Measurements from ENCODE around the gene LTO1. TPM values are rescaled to one million over a fixed set of nuclear protein-coding genes. Genes with fewer than 3 reads are reported as not detected.

Gene LTO1
- polyA plus RNA-seq, 1 donor (not counting 4 experiments of a cell fraction or from before 2014, with no cell fraction given): 24.3 TPM

GRCh38 chr11:69649576-69649900 is 25.6 kb downstream of the LTO1 start:
- H3K27ac ChIP-seq (ENCODE audit: control insufficient read depth, insufficient read depth, low read length): no peak overlapping the region
- H3K9ac ChIP-seq (ENCODE audit: control insufficient read depth, extremely low read depth, insufficient read depth, low read length): no peak overlapping the region
- no peak overlapping the region for H2AFZ ChIP-seq (ENCODE audit: control insufficient read depth, low read length)
- no peak overlapping the region for H3K4me2 ChIP-seq (ENCODE audit: control insufficient read depth, extremely low read depth, insufficient read depth, low read depth, low read length)
- H3K9me1 ChIP-seq (ENCODE audit: control insufficient read depth, extremely low read depth, insufficient read depth, low read length): peaks cover 2% of the 10 kb centered on the region
- peaks cover 37% of the 10 kb centered on the region for H3K79me2 ChIP-seq (ENCODE audit: control insufficient read depth, insufficient read depth, low read length)
- H3K27me3 ChIP-seq (ENCODE audit: control insufficient read depth, extremely low read depth, insufficient read depth, low read length): no peaks in the 10 kb centered on the region
- no peak for DNase-seq (ENCODE audit: low read depth, low spot score)
- FAIRE-seq: no peak
- no peaks in the 10 kb centered on the region for H3K4me1 ChIP-seq (ENCODE audit: control insufficient read depth, extremely low read depth, insufficient read depth, low read length)
- TF ChIP-seq CTCF (optimal IDR thresholded peaks at IDR 0.05 in 1 of 3, IDR thresholded peaks at IDR 0.05 in 1 of 3, conservative IDR thresholded peaks at IDR 0.05 in 1 of 3; ENCODE audit: extremely low read depth in 1 of 3, insufficient read depth in 2 of 3, low read length in 3 of 3) (no peak), EZH2 (IDR thresholded peaks at IDR 0.05; ENCODE audit: low read length) (no peak)
- no peak overlapping the region for H3K4me3 ChIP-seq (ENCODE audit: control insufficient read depth in 2 of 3, extremely low read depth in 1 of 3, insufficient read depth in 2 of 3, low read depth in 1 of 3, low read length in 3 of 3)
- dilution Hi-C loops (cut with MboI; ENCODE audit: extremely low pct_ligation_motif_present, low sequenced_read_pairs): no loop called here
- H3K9me3 ChIP-seq (ENCODE audit: control insufficient read depth, low read depth, low read length): no peaks in the 10 kb centered on the region
- peaks cover 24% of the 10 kb centered on the region for H4K20me1 ChIP-seq (ENCODE audit: control insufficient read depth, extremely low read depth, insufficient read depth, low read length)
- H3K36me3 ChIP-seq (ENCODE audit: control insufficient read depth in 2 of 2, extremely low read depth in 1 of 2, insufficient read depth in 2 of 2, low read length in 2 of 2): peaks cover 46 to 47% of the 10 kb centered on the region in 2 experiments

GRCh38 chr11:69648679-69649575 is 26.2 kb downstream of the LTO1 start:
- Histone ChIP-seq H3K9ac (ENCODE audit: control insufficient read depth, extremely low read depth, insufficient read depth, low read length) (no peak overlapping the region), H3K4me2 (ENCODE audit: control insufficient read depth, extremely low read depth, insufficient read depth, low read depth, low read length) (no peak overlapping the region), H3K27ac (ENCODE audit: control insufficient read depth, insufficient read depth, low read length) (no peak overlapping the region), H3K79me2 (ENCODE audit: control insufficient read depth, insufficient read depth, low read length) (peaks cover 43% of the 10 kb centered on the region), H4K20me1 (ENCODE audit: control insufficient read depth, extremely low read depth, insufficient read depth, low read length) (peaks cover 30% of the 10 kb centered on the region), H3K4me1 (ENCODE audit: control insufficient read depth, extremely low read depth, insufficient read depth, low read length) (peaks cover 3% of the 10 kb centered on the region), H3K9me1 (ENCODE audit: control insufficient read depth, extremely low read depth, insufficient read depth, low read length) (peaks cover 2% of the 10 kb centered on the region), H3K36me3 (ENCODE audit: control insufficient read depth in 2 of 2, extremely low read depth in 1 of 2, insufficient read depth in 2 of 2, low read length in 2 of 2) (peaks cover 51 to 52% of the 10 kb centered on the region in 2 experiments), H3K9me3 (ENCODE audit: control insufficient read depth, low read depth, low read length) (no peaks in the 10 kb centered on the region), H3K4me3 (ENCODE audit: control insufficient read depth in 2 of 3, extremely low read depth in 1 of 3, insufficient read depth in 2 of 3, low read depth in 1 of 3, low read length in 3 of 3) (no peak overlapping the region), H2AFZ (ENCODE audit: control insufficient read depth, low read length) (no peak overlapping the region), H3K27me3 (ENCODE audit: control insufficient read depth, extremely low read depth, insufficient read depth, low read length) (no peaks in the 10 kb centered on the region)
- FAIRE-seq (no peak), DNase-seq (ENCODE audit: low read depth, low spot score) (no peak)
- TF ChIP-seq EZH2 (IDR thresholded peaks at IDR 0.05; ENCODE audit: low read length) (no peak), CTCF (optimal IDR thresholded peaks at IDR 0.05 in 1 of 3, IDR thresholded peaks at IDR 0.05 in 1 of 3, conservative IDR thresholded peaks at IDR 0.05 in 1 of 3; ENCODE audit: extremely low read depth in 1 of 3, insufficient read depth in 2 of 3, low read length in 3 of 3) (no peak)
- dilution Hi-C loops (cut with MboI; ENCODE audit: extremely low pct_ligation_motif_present, low sequenced_read_pairs): no loop called here

All from keratinocyte (primary cell).